ENCODE data around the gene PRKACB. TPM values are rescaled to one million over a fixed set of nuclear protein-coding genes. Genes with fewer than 3 reads are reported as not detected.
A peak's percentile ranks its signal among the peaks of the same experiment; 100 is the strongest.

Gene PRKACB
- total RNA-seq, 1 donor from 2014 or later: 64.9 TPM

DNA sequence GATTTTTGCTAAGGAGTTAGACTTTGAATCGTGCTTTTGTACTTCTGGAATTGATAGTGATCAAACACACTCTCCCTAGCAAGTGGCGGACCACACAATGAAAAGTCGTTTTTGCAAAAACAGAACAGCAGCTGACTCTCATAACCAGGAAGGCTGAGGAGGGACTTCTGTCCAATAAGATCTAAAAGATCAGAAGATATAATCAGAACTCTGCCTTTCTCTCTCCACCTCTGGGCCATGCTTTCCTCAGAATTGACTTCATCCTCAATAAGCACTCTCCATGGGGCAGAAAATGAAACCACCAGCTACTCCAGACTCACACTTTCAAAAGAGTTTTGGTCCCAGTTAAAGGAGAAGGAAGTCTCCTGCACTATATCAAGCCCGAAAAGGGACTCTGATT, 102.1 kb downstream of the PRKACB start:
- H3K9me3 Mint-ChIP-seq (ENCODE audit: unreplicated experiment): peaks cover 4% of the 10 kb centered on the region
- H3K4me2 ChIP-seq (ENCODE audit: low read length): no peak overlapping the region
- H3K79me2 ChIP-seq (ENCODE audit: insufficient read depth, low read length): no peaks in the 10 kb centered on the region
- no peak overlapping the region for H3K4me3 ChIP-seq (ENCODE audit: insufficient read depth, low read depth, low read length)
- peaks cover 12% of the 10 kb centered on the region for H3K4me1 ChIP-seq (ENCODE audit: insufficient read depth, low read length)
- H4K20me1 ChIP-seq (ENCODE audit: insufficient read depth, low read length): no peaks in the 10 kb centered on the region
- H3K9me3 ChIP-seq (ENCODE audit: insufficient read depth, low read depth, low read length): no peaks in the 10 kb centered on the region
- H3K27ac Mint-ChIP-seq (ENCODE audit: unreplicated experiment): no peak overlapping the region
- no peak overlapping the region for H3K4me3 Mint-ChIP-seq (ENCODE audit: unreplicated experiment)
- H3K36me3 ChIP-seq (ENCODE audit: insufficient read depth, low read length): no peaks in the 10 kb centered on the region
- H3K27ac ChIP-seq (ENCODE audit: low read depth, low read length): no peak overlapping the region
- TF ChIP-seq, protein P1, sequence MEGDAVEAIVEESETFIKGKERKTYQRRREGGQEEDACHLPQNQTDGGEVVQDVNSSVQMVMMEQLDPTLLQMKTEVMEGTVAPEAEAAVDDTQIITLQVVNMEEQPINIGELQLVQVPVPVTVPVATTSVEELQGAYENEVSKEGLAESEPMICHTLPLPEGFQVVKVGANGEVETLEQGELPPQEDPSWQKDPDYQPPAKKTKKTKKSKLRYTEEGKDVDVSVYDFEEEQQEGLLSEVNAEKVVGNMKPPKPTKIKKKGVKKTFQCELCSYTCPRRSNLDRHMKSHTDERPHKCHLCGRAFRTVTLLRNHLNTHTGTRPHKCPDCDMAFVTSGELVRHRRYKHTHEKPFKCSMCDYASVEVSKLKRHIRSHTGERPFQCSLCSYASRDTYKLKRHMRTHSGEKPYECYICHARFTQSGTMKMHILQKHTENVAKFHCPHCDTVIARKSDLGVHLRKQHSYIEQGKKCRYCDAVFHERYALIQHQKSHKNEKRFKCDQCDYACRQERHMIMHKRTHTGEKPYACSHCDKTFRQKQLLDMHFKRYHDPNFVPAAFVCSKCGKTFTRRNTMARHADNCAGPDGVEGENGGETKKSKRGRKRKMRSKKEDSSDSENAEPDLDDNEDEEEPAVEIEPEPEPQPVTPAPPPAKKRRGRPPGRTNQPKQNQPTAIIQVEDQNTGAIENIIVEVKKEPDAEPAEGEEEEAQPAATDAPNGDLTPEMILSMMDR (IDR thresholded peaks at IDR 0.05; ENCODE audit: insufficient read depth, low read depth, low read length): no peak
- no peak for TF ChIP-seq EZH2 (IDR thresholded peaks at IDR 0.05; ENCODE audit: insufficient read depth, low read length)
- no peaks in the 10 kb centered on the region for H3K27me3 ChIP-seq (ENCODE audit: insufficient read depth, low read length)
- no peak for DNase-seq (ENCODE audit: low read depth)
- FAIRE-seq: no peak
- H3K9ac ChIP-seq (ENCODE audit: low read length): no peak overlapping the region
- H2AFZ ChIP-seq (ENCODE audit: low read depth, low read length): no peak overlapping the region
- peaks cover 7% of the 10 kb centered on the region for H3K36me3 Mint-ChIP-seq (ENCODE audit: low read depth, unreplicated experiment)
- no peaks in the 10 kb centered on the region for H3K27me3 Mint-ChIP-seq (ENCODE audit: low read depth, unreplicated experiment)
- H3K4me1 Mint-ChIP-seq (ENCODE audit: low read depth, unreplicated experiment): peaks cover 11% of the 10 kb centered on the region

DNA sequence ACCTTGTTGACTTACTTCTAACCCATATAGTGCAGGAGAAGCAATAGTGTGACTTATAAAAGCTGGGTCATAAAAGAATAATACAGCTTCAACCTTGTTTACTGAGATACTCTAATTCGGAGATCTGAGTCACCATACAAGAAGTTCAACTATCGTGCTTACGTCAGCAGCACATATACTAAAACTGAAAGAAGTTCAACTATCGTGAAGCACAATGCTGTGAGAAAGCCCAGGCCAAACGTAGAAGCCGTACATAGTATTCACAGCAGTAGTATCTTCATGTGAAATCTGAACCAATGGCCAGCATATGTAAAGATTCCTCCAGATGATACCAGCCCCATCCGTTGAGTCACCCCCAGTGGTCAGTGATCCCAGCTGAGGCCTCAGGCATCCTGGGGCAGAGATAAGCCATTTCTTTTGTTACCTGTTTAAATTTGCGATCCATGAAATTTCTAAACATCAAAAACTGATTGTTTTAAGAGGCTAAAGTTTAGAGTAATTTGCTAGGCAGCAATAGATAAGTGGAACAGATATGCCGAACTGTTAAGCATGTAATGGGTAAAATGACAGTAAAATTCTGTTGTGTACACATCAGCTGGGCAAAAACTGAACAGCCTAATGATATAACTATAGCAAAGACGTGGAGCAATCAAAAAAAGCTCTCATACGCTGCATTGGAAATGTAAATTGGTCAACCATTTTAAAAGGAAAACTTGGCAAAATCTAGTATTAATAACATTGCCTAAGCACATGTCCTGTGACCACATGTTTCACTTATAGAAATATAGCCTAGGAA, 103.6 kb downstream of the PRKACB start:
- peak overlapping the region; percentile 69 for H3K4me2 ChIP-seq (ENCODE audit: low read length)
- FAIRE-seq (peak; percentile 75), DNase-seq (ENCODE audit: low read depth) (peak; percentile 98)
- Mint-ChIP-seq H3K27me3 (ENCODE audit: low read depth, unreplicated experiment) (no peaks in the 10 kb centered on the region), H3K9me3 (ENCODE audit: unreplicated experiment) (peaks cover 4% of the 10 kb centered on the region), H3K4me1 (ENCODE audit: low read depth, unreplicated experiment) (peaks cover 11% of the 10 kb centered on the region), H3K36me3 (ENCODE audit: low read depth, unreplicated experiment) (no peaks in the 10 kb centered on the region), H3K27ac (ENCODE audit: unreplicated experiment) (no peak overlapping the region), H3K4me3 (ENCODE audit: unreplicated experiment) (no peak overlapping the region)
- H3K4me3 ChIP-seq (ENCODE audit: insufficient read depth, low read depth, low read length): peak overlapping the region; percentile 29
- H2AFZ ChIP-seq (ENCODE audit: low read depth, low read length): no peak overlapping the region
- H3K9me3 ChIP-seq (ENCODE audit: insufficient read depth, low read depth, low read length): no peaks in the 10 kb centered on the region
- H4K20me1 ChIP-seq (ENCODE audit: insufficient read depth, low read length): no peaks in the 10 kb centered on the region
- no peaks in the 10 kb centered on the region for H3K27me3 ChIP-seq (ENCODE audit: insufficient read depth, low read length)
- H3K27ac ChIP-seq (ENCODE audit: low read depth, low read length): peak overlapping the region; percentile 86
- H3K4me1 ChIP-seq (ENCODE audit: insufficient read depth, low read length): peaks cover 17% of the 10 kb centered on the region
- no peaks in the 10 kb centered on the region for H3K79me2 ChIP-seq (ENCODE audit: insufficient read depth, low read length)
- peak overlapping the region; percentile 66 for H3K9ac ChIP-seq (ENCODE audit: low read length)
- TF ChIP-seq EZH2 (IDR thresholded peaks at IDR 0.05; ENCODE audit: insufficient read depth, low read length): no peak
- TF ChIP-seq, protein P1 (IDR thresholded peaks at IDR 0.05; ENCODE audit: insufficient read depth, low read depth, low read length): no peak
- no peaks in the 10 kb centered on the region for H3K36me3 ChIP-seq (ENCODE audit: insufficient read depth, low read length)

DNA sequence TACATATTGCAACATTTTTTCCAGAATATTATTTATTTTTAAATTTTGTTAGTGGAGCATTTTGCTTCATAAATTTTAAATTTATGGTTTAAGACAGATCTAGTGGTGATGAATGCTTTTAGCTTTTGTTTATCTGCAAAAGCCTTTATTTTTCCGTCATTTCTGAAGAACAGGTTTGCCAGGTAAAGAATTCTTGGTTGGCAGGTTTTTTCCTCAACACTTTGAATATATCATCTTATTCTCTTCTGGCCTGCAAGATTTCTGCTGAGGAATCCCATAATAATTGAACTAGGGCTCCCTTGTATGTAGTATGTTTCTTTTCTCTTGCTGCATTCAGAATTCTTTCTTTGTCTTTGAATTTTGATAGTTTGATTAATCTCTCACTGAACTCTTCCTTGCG, 106.6 kb downstream of the PRKACB start:
- no peak overlapping the region for H3K27ac Mint-ChIP-seq (ENCODE audit: unreplicated experiment)
- no peaks in the 10 kb centered on the region for H3K27me3 Mint-ChIP-seq (ENCODE audit: low read depth, unreplicated experiment)

More for the DNA sequence above, 106.6 kb downstream of the PRKACB start:
- Histone ChIP-seq H2AFZ (ENCODE audit: low read depth, low read length) (no peak overlapping the region), H3K79me2 (ENCODE audit: insufficient read depth, low read length) (no peaks in the 10 kb centered on the region), H3K9ac (ENCODE audit: low read length) (no peak overlapping the region), H4K20me1 (ENCODE audit: insufficient read depth, low read length) (no peaks in the 10 kb centered on the region), H3K4me2 (ENCODE audit: low read length) (no peak overlapping the region), H3K27me3 (ENCODE audit: insufficient read depth, low read length) (no peaks in the 10 kb centered on the region), H3K36me3 (ENCODE audit: insufficient read depth, low read length) (no peaks in the 10 kb centered on the region), H3K4me3 (ENCODE audit: insufficient read depth, low read depth, low read length) (no peak overlapping the region), H3K27ac (ENCODE audit: low read depth, low read length) (no peak overlapping the region), H3K4me1 (ENCODE audit: insufficient read depth, low read length) (peaks cover 39% of the 10 kb centered on the region), H3K9me3 (ENCODE audit: insufficient read depth, low read depth, low read length) (no peaks in the 10 kb centered on the region)
- Mint-ChIP-seq H3K4me1 (ENCODE audit: low read depth, unreplicated experiment) (peaks cover 33% of the 10 kb centered on the region), H3K4me3 (ENCODE audit: unreplicated experiment) (no peak overlapping the region), H3K9me3 (ENCODE audit: unreplicated experiment) (no peaks in the 10 kb centered on the region), H3K36me3 (ENCODE audit: low read depth, unreplicated experiment) (no peaks in the 10 kb centered on the region)
- TF ChIP-seq, protein P1 (IDR thresholded peaks at IDR 0.05; ENCODE audit: insufficient read depth, low read depth, low read length): no peak
- no peak for TF ChIP-seq EZH2 (IDR thresholded peaks at IDR 0.05; ENCODE audit: insufficient read depth, low read length)
- FAIRE-seq (no peak), DNase-seq (ENCODE audit: low read depth) (no peak)
